Renal cortex interstitium (tissue), 11 donors: ENCODE data around the gene CCDC136. TPM values are rescaled to one million over a fixed set of nuclear protein-coding genes. Genes with fewer than 3 reads are reported as not detected.

Source experiments
- DNase-seq, 11 donors: peaks; one replicate each; pipeline ENCODE4 v3.0.0-alpha.2; 2013; ENCODE audit warnings: low read depth in 9 of 11, low spot score in 4 of 11; ENCODE audit errors: extremely low read depth in 1 of 11
- polyA plus RNA-seq, 3 donors: library from polyadenylated mRNA; unstranded; fragments of 120-200 nt; gene quantifications; one replicate each; pipeline ENCODE4 v1.2.1, GENCODE V29; 2013; ENCODE audit not compliant: insufficient read length in 3 of 3

The CCDC136 gene
- polyA plus RNA-seq, 3 donors: 16.1 to 22.8 (median 22.5) TPM

DNA sequence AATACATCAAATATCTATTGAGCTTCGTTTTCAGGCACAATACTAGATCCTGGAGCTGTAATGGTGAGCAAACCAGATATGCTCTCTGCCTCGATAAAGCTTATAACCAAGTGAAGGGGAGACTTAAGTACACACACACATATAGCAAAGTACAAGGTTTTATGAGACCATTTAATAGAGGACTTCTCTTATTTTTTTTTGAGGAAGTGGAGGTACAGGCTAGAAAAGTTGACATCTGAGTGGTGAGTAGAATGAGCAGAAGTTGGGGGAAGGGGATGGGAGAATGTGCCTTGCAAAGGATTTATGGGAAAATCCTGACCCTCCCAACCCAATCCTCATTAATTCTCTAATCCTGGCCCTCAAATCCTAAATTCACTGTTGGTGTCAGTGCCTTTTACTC lies 7.7 kb downstream of the CCDC136 start:
- no peak for DNase-seq

DNA sequence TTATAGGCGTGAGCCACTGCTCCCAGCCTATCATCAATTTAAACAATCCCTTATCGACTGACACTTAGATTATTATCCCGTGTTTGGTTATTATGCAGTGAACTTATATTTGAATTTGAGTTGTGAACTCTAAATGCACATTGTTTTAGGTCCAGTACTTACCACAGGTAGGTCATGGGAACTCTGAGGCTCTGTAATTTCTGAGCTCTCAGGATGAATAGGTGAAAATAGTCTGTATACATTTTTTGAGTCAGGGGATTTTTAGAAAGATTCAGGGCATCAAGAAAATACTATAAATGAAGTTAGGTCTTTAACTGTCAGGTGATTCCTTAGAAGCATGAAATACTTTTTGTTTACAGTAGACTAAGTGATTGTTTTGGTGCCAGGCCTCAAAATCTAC lies 8.8 kb downstream of the CCDC136 start:
- no peak for DNase-seq

DNA sequence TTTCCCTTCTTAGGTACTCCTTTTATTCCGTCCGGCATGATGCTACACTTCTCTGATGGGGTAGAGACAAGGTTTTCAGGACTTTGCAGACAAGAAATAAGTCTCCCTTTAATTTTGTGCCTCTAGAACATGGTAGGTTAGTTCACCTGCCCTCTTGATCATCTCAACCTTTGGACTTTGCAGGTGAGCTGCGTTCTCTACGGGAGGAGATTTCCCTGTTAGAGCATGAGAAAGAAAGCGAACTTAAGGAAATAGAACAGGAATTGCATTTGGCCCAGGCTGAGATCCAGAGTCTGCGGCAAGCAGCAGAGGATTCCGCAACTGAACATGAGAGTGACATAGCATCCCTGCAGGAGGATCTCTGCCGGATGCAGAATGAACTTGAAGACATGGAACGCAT lies 9.2 kb downstream of the CCDC136 start:
- no peak for DNase-seq

DNA sequence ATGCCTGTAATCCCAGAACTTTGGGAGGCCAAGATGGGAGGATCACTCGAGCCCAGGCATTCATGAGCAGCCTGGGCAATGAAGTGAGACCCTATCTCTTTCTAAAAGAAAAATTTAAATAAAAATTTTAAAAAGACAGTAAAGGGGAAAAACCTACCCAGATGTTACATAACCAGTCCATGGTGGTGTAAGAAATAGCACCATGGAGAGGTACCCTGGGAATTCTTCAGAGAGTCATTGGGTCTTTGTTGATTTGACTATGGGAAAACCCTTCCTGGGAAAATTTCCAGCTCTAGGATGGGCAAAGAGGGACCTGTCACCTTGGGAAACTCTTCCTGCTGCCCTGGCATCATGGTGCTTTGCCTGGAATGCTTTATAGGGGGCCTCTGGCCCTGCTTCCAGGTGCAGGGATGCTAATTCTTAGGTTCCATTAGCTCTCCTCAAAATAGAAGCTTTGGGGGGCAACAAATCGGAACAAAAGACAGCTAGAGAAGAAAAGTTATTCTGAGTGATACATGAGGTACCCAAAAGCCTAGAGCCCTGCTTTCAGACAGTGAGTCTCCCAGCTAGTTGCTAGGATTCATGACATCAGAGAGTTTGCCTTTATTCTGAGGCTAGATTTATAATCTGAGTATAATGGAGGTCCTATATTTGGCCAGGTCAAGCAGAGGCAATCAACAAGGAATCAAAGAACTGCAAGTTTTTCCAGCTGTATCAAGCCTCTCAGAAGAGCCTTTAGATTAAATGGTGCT lies 10.1 kb downstream of the CCDC136 start:
- no peak for DNase-seq

DNA sequence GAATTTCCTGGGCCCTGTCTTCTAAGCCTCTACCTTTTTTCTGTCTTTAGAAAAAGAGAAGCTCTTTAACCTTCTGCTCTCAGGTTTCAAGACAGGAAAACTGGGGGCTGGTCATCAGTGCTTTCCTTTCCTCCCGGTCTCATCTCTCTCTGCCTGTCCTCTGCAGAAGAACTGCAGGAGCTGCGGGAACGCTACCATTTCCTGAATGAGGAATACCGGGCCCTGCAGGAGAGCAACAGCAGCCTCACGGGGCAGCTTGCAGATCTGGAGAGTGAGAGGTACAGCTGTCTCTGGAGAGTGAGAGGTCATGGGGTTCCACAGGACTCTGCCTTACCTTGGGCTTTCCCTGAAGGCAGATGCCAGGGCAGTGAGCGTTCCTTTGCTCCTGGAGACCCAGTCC lies 12.7 kb downstream of the CCDC136 start:
- DNase-seq: no peak

DNA sequence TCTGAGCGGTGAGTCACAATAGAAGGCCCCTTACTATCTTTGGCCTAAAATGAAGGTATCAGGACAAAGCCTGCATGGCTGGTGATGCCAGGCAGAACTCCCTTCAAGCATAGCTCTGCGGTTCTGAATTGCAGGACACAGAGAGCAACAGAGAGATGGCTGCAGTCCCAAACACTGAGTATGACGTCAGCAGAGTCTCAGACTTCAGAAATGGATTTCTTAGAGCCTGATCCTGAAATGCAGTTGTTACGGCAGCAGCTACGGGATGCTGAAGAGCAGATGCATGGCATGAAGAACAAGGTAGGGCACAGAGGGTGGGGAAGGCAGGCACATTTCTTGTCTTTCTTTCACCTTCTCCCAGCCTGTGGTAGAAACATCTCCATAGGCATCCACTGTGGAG lies 13.5 kb downstream of the CCDC136 start:
- DNase-seq: no peak

DNA sequence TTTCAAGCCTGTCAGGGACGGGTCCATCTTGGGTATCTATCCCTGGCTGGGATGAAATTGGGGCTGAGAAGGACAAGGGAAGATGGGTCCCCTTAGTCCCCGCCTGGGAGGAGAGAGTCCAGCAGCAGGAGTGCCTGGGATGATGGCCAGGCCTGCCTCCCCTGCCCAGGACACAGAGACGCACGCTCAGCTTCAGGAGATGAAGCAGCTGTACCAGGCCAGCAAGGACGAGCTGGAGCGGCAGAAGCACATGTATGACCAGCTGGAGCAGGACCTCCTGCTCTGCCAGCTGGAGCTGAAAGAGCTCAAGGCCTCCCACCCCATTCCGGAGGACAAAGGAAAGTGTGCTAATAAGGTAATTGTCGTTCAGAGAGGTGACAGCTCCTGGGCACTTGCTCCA lies 15.4 kb downstream of the CCDC136 start:
- DNase-seq: no peak

DNA sequence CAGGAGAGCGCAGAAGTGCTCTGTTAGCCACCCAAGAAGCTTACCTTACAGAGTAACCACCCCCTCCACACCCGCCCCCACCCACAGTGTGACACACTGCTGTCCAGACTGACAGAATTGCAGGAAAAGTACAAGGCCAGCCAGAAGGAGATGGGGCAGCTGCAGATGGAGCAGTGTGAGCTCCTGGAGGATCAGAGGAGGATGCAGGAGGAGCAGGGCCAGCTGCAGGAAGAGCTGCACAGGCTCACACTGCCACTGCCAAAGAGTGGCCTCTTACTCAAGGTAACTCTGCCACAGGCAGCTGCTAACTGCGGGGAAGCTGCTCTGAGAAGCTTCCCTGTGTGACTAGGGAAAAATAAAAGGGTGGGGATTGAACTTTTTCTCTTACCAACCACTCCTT lies 17.6 kb downstream of the CCDC136 start:
- DNase-seq: no peak

DNA sequence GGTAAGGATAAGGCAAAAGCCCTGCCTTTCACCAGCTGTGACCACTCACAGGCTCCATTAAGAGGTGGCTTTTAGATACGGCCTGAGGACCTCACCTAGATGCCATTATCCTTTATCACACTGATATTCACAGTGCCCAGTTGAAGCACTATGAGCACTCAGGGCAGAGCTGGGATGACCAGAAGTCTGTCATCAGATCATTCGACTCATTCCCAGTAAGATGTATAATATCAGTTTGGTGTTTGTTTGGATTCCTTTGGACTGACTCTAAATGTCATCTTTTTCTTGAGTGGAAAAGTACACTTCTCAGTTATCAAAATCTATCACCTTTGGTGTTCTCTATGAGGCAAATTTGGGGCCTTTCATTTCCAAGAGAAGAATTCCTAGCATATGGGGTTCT lies 18.7 kb downstream of the CCDC136 start:
- no peak for DNase-seq

DNA sequence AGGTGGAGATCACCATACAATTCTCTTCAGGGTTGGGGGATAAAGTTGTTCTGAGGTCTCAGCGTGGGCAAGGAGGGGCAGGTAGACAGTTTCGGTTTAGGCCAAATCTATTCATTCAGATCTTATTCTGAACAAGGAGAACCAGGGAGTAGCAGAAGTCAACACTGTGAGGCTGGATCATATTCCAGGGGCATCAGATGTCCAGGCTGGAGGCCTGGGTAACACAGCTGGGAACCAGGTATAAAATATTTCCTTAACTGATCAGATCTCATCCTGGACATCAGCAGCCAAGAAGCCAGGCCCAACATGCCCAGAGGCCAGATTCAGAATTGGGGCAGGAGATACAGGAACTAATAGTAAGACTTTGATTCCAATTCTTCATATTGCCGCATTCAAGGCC lies 19.2 kb downstream of the CCDC136 start:
- no peak for DNase-seq

DNA sequence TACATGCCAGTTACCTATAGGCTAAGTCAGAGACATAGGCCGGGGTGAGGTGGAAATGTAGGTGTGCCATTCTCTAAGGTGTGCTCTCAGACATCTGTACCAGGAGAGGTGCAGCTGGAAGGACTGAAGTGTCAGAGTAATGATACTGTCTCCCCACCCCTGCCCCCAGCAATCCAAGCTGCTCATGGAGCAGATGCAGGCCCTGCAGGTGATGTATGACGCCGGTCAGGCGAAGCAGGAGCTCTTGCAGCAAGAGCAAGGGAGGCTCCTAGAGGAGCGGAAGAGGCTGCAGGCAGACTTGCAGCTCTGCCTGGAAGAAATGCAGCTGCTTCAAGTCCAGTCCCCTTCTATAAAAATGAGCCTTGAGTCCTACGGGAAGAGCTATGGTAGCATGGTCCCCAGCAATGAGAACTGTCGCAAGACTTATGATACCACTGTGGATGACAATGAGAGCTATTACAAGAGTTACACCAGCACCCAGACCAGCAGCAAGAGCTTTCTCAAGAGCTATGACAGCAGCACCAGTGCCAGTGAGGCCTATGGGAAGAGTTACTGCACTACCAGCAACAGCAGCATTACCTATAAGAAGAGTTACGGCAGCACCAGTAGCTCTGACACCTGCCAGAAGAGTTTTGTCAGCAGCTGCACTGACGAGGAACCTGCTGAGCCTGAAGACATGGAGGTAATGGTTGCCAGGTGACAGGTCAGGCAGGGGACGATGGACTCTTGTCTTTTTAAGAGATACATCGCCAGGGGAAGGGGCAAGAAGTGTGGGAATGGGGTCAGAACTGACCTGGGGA lies 20.1 kb downstream of the CCDC136 start:
- no peak for DNase-seq

DNA sequence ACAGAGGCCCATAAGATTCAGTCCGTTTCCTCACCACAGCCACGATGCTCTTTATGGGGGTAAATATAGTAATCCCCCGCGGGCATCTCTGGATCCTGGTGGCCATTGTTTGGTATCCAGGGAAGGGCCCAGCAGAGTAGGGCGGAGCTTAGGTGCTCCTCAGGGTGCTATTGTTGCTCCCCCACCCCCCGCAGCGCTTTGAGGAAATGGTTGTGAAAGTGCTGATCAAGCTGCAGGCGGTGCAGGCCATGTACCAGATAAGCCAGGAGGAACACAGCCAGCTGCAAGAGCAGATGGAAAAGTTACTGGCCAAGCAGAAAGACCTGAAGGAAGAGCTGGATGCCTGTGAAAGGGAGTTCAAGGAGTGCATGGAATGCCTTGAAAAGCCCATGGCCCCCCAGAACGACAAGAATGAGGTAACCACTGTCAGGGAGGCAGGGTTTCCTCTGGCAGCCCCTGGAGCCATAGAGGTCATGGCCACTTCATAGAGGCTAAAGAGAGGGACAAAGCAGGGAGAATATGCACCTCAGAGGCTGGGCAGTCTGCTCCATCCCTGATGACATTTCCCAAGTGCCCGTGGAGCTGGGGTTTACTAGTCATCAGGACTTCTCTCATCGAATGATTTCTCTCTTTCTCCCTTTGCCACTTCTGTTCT lies 20.9 kb downstream of the CCDC136 start:
- no peak for DNase-seq

DNA sequence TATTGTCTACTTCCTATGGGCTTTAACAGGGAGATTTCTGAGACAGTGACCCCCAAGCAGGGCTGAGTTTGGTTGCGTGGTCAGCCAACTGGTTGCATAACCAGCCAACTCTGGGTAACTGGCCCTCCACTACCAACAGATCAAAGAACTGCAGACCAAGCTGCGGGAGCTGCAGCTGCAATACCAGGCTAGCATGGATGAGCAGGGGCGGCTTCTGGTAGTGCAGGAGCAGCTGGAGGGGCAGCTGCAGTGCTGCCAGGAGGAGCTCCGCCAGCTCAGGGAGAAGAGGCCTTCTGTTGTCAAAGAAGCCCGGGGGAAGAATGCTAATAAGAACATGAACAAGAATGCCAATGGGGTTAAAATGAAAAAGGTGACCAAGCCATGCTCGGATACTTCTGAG lies 22.7 kb downstream of the CCDC136 start:
- no peak for DNase-seq

DNA sequence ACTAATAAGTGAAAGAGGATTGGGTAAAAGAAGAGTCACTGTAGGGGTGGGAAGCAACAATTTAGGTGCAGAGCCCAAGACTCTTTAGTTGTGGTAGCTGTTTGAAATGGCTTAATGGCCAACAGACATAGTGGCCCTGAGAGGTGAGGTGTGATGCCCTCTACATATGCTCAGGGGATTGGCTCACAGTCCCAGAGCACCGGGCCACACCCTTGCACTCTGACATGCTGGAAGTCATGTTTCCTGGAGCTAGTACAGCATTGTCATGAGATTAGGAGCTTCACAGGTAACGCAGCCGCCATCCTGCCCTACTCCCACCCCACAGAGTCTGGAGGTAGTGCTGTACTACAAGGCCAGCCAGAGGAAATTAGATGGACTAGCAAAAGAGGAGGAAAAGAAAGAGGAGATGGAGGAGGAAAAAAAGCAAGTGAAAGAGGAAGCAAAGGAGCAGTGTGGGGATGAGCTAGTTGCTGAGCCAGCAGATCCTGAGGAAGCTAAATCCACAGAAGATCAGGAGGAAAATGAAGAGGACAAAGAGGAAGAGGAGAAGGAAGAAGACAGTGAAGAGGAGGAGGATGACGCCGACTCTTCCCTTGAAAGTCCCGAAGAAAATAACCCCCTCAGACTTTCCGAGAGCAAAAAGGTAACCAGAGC lies 23.6 kb downstream of the CCDC136 start:
- no peak for DNase-seq

DNA sequence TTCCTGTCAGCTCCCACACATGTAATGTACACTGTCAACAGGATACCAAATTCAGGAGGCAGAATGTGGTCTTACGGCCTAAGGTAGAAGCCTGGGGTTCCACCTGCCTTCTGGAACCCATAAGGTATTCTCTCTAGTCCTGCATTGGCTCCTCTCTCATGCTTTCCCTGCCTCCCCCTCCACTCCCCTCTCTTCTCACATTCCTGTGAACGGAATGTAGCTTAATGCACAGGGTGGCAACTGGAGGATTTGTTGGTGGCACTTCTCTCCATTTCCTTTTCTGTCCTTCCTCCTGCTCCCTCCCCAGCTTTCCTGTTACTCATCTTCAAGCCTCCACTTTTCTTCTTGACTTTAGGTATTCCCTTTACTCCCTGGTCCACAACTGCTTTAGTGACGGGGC lies 26.9 kb downstream of the CCDC136 start:
- DNase-seq: no peak

DNA sequence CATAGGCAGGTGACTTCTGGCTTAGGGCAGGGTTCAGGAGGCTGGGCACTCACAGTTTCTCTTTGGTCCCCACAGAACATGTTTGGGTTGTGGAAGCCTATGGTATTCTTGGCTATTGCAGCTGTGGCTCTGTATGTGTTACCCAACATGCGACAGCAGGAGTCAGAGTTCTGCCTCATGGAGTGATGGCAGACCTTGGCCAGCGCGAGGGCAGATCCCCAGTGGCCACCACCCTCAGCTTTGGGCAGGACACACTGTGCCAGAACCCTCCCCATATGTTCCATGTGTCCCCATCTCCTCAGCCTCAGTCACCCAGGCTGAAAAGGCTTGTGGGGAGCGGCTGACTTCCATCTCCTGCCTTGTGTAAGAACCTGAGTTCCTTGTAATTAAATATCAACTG lies 30.0 kb downstream of the CCDC136 start:
- DNase-seq: no peak

DNA sequence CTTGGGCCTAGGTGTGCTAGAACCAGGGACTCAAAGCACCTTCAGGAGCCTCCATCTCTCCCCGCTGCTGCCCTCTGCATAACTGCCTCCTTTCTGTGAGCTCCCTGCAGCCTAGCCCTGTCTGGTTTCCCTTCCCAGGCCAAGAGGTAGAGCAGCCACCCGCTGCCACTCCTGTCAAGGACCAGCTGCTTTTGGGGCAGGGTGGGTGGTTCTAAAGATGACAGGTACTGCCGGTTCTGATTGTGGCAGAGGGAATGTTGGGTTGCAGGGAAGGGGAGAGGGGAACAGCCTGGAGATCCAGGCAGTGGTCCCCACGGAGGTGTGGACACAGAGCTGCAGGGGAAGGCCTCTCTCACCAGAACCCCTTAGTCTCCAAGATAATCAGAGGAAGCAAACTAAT lies 34.7 kb downstream of the CCDC136 start:
- DNase-seq: no peak

DNA sequence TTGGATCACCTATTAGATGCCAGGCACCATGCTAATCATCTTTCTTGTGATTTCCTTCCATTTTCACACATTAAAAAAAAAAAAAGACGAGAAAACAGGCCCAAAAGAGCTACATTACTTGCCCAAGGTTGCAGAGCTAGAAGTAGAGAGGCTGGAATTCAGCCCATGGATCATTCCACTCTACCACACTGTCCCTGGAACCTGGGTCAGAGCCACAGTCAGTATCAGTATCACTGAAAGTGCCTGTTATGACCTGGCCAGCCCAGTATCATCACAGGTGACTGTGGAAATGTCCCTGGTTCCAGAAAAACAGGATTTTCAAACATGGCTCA lies 35.1 kb downstream of the CCDC136 start:
- DNase-seq: no peak

DNA sequence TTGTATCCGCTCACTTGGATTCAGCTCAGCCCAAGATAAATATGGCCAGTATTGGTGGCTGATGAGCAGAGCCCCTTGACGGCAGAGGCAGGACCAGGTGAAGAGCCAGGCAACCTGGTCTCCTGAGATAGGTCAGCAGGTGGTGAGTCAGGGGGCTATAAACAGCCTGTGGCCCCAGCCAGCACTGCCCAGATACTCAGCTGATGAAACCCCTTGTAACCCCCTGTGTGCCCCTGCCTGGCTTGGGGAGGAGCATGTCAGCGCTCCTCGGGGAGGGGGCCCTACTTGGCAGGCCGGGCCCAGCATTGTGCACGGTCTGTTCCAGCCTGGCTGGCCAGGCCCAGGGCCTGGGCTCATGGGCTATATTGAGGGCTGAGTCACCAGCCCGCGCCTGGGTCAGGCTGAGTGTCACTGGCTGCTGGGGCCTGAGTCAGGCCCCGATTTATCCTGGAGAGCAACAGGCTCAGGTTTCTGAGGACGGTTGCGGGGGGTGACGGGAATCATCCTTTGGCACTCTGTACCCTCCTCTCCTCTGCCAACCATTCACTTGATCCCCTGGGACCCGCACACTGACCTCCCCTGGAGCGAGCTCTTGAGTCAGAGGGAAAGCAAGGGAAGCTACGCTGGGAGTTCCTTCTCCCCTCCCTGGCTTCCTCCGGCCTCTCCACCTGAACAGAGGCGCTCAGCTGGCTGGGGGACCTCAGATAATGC lies 35.6 kb downstream of the CCDC136 start:
- no peak for DNase-seq
